ENCODE results near the gene HTR2B.
"Not testable (repeated sequence)": the region's sequence is repeated elsewhere in the genome, so short reads cannot be mapped to it uniquely, and the experiment has no call there.

The HTR2B gene

GRCh38 chr2:231093933-231094332, 30.9 kb downstream of the HTR2B start:
- DNase-seq (ENCODE audit: low read depth): no peak

GRCh38 chr2:231088754-231089153, 36.1 kb downstream of the HTR2B start:
- DNase-seq (ENCODE audit: low read depth): no peak

GRCh38 chr2:231084565-231084964, 40.3 kb downstream of the HTR2B start:
- no peak for DNase-seq (ENCODE audit: low read depth)

- DNase-seq (ENCODE audit: low read depth): no peak
These were observed 55.3 kb downstream of the HTR2B start for GRCh38 chr2:231069379-231070054.

- no peak for DNase-seq (ENCODE audit: low read depth)
These were observed 56.2 kb downstream of the HTR2B start for GRCh38 chr2:231068525-231069222.

- DNase-seq (ENCODE audit: low read depth): not testable (repeated sequence)
These were observed 57.3 kb downstream of the HTR2B start for GRCh38 chr2:231067531-231067930.

GRCh38 chr2:231065966-231066365, 58.9 kb downstream of the HTR2B start:
- DNase-seq (ENCODE audit: low read depth): no peak

- no peak for DNase-seq (ENCODE audit: low read depth)
These were observed 61.5 kb downstream of the HTR2B start for GRCh38 chr2:231063347-231063746.

GRCh38 chr2:231062776-231063175, 62.1 kb downstream of the HTR2B start:
- DNase-seq (ENCODE audit: low read depth): no peak

- DNase-seq (ENCODE audit: low read depth): no peak
These were observed 65.1 kb downstream of the HTR2B start for GRCh38 chr2:231059756-231060155.

- no peak for DNase-seq (ENCODE audit: low read depth)
These were observed 65.9 kb downstream of the HTR2B start for GRCh38 chr2:231058761-231059550.

All from stimulated activated CD8-positive, alpha-beta memory T cell treated with anti-CD3 and anti-CD28 coated beads, Interleukin-15, amount 100 ng/mL, for 24 hours (primary cell).